ENCODE results near the gene ANK3.

DNA sequence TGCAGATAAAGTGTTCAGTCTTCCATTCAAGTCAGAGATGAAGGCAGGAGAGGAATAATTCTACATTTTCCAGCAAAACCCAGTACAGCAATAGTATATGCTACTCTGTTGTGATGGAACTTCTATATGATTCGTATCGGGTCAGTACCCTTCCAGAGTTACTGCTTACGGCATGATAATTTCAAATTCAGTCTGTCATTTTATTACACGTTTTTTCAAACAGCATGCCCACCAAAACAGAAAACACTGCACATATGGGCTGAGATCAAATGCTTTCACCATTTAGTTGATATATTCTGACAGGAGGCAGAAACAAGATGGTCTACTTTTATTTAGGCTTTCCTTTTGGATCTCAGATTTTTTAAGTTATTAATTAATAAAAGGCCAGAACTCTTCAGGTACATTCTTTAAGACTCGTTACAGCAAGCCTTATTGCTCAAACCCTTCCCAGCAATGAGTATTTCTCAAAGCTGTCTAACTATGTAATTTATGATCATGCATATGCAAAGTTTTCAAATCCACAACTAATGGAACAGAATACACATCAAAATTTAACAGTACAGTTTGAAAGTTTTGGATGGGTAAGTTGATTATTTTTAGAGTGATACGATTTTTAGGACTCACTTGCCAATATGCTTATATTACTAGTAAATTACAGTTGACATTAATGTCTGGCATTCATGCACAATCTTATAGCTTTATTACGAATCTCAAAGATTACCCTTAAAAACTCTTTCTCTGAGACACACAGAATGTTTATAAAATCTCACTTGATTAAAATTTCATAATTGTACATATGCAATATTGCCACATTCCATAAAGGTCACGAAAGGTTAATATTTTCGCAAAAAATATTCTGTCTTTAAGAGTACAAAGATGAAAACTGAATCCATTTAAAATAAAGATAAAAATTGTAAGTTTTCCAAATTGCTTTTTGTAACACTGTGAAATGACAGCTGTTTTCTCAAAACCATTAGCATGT lies 91.0 kb downstream of the ANK3 start:
- no peak for TF ChIP-seq POLR2A (IDR thresholded peaks at IDR 0.05)
- TF ChIP-seq, protein P1, sequence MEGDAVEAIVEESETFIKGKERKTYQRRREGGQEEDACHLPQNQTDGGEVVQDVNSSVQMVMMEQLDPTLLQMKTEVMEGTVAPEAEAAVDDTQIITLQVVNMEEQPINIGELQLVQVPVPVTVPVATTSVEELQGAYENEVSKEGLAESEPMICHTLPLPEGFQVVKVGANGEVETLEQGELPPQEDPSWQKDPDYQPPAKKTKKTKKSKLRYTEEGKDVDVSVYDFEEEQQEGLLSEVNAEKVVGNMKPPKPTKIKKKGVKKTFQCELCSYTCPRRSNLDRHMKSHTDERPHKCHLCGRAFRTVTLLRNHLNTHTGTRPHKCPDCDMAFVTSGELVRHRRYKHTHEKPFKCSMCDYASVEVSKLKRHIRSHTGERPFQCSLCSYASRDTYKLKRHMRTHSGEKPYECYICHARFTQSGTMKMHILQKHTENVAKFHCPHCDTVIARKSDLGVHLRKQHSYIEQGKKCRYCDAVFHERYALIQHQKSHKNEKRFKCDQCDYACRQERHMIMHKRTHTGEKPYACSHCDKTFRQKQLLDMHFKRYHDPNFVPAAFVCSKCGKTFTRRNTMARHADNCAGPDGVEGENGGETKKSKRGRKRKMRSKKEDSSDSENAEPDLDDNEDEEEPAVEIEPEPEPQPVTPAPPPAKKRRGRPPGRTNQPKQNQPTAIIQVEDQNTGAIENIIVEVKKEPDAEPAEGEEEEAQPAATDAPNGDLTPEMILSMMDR (IDR thresholded peaks at IDR 0.05): no peak
- no peak for TF ChIP-seq EP300 (IDR thresholded peaks at IDR 0.05)
- no peak for TF ChIP-seq POLR2AphosphoS5 (IDR thresholded peaks at IDR 0.05)
